SW480 (cell line): ENCODE data around the gene KRT75.

Source experiments
- DNase-seq: peaks from one replicate; pipeline ENCODE4 v3.0.0-alpha.2; 2016; ENCODE audit warnings: low spot score

The KRT75 gene

DNA sequence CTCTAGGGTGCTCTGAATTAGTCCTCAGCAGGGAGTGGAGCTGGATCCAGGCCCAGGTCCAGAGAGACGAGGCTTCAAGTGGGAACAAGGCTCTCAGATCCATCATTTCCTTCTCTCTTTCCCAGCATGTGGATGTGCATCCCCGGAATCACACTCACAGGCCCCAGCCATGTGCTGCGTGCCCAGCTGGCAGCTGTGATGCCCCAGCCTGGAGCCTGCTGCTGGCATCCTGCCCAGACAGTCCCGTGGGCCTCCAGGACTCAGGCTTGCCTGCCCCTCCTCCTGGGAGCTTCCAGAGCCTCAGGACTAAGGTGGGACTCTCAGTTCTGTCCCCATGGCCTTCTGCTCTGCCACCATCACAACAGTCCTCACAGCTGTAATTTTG lies 42.6 kb downstream of the KRT75 start:
- DNase-seq, result peak; percentile 17

DNA sequence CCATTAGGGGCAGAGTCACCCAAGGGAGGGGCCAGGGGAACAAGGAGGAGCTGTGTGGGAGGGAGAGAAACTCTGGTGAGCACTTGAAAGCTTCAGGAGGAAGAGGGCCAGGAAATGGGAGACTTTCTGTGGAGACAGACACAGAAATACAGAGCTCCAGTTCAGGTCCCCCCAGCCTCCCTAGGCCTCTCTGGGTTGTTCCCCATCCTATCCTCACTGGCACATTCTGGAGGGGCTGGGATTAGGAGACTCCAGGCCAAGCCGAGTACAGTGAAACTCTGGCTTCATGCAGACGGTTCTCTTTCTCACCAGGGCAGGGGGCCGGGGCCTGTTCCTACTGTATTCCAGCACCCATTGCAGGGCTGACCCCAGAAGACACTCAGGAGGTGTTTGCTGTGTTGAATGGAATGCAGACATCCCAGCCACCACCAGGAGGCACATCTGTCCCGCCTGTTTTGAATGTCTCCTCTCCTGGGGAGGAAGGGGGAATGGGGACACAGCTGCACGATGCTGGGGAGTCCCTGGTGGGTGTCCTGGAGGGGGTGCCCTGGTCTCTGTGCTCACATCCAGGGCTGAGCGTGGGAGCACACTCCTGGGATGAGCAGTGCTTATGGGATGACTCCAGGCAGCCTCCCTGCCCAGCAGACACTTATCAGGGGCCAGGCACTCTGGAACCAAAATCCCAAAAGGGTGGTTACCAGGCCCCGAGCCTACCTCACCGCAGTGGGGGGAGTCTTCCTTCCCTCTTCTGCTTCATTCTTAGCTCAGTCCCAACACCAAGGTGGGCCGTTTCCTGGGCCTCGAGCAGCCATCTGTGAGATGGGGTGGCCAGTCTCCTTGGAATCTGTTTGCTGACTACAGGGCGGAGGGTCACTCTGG lies 43.2 kb downstream of the KRT75 start:
- peak; percentile 30 for DNase-seq

DNA sequence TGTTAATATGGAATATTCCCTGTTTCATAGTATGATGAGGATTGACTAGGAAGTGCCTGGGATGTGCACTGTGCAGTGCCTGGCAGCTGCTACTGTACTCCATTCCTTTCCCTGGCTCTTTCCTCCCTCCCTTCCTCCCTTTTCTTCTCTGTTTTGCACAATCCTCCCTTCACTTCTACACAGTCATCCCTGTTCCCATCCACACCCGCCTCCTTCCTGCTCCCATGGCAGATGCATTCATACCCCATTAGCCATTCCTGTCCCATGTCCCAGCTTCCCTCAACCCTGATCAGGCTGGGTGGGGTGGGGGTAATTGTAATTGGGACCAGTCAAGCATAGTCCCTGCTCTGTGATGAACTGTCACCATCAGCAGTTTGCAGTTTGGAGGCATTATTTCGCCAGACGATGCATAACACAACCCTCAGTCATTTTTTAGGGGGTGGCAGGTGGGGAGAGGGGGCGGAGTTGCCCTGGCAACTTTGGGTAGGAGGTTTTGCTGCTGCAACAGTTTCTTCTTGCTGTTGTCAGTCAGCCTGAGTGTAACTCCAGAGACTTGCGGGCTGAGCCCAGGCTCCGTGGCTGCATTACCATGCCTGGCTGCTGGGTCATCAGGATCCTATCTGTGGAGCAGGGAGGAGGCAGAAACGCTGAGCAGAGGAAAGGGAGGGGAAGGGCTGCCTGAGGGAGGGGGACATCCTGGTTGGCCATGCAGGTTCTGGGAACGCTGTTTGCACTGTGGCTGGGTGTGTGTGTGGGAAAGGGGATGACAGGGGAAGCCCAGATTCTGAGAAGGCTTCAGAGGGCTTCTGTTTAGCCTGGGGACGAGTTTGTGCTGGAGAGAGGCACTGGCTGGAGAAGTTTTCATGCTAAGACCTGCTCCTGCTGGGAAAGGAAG lies 44.6 kb downstream of the KRT75 start:
- no peak for DNase-seq

DNA sequence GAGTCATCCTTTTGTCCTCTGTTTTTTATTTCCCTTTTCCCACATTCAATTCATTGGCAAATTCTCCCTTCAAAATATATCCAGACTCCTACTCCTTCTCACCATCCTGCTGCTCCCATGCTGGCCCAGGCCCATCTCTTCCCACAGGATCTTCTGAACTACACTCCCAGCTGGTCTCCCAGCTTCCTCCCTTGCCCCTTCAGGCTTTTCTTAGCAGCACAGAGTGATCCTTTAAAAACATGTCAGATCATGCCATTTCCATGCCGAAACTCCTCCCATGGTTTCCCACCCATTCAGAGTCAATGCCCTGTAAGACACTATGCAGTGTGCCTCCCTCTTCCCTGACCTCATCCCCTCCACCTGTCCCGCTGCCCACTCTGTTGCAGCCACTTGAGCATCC lies 46.3 kb downstream of the KRT75 start:
- DNase-seq, result no peak

DNA sequence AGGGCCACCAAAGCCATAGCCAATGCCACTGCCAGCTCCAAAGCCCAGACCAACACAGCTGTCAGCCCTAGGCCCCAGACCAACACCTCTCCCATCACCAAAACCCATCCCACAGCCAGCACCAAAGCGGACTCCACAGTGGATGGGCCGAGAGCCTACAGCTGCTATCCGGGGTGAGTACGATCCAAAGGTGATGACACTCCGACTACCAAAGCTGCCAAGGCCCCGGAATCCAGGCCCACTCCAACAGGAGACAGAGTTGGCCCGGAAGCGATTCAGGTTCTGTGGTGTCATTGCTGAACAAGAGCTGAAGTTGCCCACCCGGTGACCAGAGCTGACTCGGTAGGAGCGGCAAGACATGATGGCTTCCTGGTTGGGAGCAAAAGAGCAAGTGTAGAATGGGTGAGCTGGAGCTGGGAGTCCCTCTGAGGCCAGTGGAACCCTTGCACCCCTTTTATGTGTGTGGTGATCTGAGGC lies 48.9 kb downstream of the KRT75 start, which contains the start of gene KRT84:
KRT84 (minus strand) TSS at position 427 of the 477 bp plus-strand sequence; CDS start at position 360, 67 bp downstream.
- no peak for DNase-seq

DNA sequence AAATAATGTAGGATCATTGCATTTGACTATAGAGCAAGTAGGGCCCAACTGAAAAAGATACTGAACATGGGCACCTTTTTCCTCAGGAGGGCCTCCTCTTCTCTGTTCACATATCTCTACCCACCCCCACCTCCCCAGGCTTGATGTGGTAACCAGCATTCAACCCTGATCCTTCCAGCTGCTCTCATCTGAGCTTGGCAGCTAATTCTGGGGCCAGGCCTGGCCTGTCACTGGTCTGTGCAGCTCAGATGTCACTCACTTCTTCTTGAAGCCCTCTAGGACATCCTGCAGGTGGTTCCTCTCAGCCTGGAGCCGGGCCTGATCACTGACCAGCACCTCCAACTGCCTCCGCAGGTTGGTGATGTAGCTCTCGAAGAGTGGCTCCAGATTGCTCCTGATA lies 50.8 kb downstream of the KRT75 start:
- no peak for DNase-seq

DNA sequence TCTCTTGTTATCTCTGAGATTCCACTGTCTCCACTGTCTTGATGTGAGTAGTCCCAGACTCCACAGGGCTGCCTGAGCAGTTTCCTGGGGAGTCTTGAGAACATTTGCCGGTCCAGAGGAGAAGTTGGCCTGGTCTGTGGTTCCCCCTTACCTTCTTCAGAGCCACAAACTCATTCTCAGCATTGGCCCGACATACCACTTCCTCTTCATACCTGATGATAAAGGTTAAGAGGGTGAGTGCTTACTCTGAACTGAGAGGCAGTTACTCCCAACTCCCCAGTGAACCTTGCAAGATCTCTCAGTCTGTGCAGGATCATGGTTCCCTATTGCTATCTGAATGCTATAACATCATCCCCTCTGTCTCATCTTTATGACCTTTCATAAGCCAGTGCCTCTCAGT lies 51.3 kb downstream of the KRT75 start:
- DNase-seq, result no peak

DNA sequence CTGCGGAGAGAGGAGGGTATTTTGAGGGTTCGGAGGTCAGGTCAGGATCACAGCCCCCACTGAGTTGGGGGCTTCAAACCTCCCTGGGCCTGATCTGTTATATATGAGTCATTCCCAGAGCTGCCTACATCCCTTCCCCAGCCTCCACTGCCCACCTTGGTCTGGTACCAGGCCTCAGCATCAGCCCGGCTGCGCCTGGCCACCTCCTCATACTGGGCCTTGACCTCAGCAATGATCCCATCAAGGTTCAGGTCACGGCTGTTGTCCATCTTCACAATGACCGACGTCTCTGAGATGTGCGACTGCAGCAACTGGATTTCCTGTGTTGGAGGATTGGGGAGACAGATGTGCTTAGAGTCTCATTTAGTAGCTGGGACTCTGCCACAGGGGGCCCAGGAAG lies 53.0 kb downstream of the KRT75 start:
- no peak for DNase-seq

DNA sequence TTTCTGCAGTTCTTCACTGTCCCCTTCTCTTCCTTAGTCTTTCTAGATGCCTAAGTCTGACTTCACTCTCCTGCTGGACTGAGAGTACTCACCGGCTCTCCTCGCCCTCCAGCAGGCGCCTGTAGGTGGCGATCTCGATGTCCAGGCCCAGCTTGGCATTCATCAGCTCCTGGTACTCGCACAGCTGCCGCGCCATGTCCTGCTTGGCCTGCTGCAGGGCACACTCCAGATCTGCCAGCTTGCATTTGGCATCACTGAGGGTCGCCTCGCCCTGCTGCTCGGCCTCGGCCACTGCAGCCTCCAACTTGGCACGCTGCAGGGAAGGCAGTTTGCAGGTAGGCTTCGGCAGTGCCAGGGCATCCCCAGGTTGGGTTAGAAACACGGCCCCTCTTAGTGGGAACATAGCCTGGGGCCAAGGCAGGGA lies 53.9 kb downstream of the KRT75 start:
- DNase-seq, result peak; percentile 38

DNA sequence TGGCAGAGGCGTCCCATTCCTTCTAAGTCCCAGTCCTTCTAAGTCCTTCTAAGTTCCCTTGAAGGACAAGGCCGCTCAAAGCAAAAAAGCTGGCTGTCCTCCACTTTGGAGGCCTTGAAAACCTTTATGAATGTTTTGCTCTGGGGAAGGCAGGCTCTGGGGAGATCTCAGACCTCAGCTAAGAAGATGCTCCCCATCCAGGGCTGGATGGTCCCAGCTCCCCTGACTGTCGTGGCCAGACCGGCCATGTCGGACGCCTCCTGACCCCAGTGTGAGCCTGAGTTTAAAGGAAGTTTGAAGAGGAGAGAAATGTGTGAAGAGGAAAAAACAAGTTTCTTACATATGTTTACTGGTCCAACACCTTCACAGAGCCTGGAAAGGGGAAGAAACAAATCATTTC lies 54.6 kb downstream of the KRT75 start:
- no peak for DNase-seq

DNA sequence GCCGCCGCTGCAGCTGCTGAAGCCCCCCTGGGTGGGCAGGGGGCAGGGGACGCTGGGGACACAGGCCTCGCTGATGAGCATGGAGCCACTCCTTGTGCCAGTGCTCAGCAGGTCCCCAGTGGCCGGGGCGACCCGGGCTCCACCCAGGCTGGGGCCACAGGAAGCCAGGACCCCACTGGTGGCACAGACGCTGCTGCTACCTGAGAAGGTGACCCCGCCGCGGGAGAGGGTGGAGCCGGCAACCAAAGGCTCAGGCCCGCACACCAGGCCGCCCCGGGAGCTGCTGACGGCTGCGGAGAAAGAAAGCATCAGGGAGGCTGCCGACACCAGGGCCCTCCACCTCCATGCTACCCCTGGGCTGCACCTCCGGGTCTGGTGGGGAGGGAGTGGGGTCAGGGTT lies 56.1 kb downstream of the KRT75 start:
- no peak for DNase-seq

DNA sequence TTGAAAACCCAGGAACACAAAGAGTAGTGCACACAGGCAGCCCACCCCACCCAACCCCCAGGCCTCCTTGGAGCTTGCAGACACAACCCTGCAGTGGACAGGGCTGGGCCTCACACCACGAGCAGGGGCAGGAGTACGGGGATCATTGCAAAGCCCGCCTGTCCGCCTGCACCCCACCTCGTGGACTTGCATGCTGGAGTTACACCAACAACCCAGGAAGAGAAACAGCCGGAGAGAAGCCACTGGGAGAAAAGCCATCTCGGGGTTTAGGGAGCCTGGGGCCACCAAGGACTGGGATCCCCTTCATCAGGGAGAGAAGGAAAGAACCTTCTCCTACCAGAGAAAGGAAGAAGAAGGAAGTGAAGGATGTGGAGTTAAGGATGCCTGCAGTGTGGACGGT lies 56.9 kb downstream of the KRT75 start:
- DNase-seq, result no peak
